Inferior parietal cortex (tissue), 1 donor: Measurements from ENCODE around the gene NR0B1.

Source experiments
- DNase-seq: peaks from one replicate; pipeline ENCODE4 v3.0.0-alpha.2; 2016; ENCODE audit errors: extremely low spot score

Gene NR0B1, protein sequence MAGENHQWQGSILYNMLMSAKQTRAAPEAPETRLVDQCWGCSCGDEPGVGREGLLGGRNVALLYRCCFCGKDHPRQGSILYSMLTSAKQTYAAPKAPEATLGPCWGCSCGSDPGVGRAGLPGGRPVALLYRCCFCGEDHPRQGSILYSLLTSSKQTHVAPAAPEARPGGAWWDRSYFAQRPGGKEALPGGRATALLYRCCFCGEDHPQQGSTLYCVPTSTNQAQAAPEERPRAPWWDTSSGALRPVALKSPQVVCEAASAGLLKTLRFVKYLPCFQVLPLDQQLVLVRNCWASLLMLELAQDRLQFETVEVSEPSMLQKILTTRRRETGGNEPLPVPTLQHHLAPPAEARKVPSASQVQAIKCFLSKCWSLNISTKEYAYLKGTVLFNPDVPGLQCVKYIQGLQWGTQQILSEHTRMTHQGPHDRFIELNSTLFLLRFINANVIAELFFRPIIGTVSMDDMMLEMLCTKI

DNA sequence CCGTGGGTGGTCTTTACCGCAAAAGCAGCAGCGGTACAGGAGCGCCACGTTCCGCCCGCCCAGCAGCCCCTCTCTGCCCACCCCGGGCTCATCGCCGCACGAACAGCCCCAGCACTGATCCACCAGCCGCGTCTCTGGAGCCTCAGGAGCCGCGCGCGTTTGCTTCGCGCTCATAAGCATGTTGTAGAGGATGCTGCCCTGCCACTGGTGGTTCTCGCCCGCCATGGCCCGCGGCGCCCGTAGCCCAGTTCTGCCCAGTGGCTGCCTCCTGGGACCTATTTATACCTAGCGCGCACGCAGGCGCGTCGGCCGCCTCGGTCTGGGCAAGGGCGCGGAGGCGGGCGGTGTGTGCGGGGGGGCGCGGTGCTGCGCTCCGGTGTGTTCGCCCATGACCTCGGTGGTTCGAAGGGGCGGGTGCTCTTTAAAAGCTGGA is at the start of gene NR0B1:
NR0B1 (minus strand) TSS at position 252 of the 433 bp plus-strand sequence; CDS start at position 225, 27 bp downstream.
- no peak for DNase-seq

DNA sequence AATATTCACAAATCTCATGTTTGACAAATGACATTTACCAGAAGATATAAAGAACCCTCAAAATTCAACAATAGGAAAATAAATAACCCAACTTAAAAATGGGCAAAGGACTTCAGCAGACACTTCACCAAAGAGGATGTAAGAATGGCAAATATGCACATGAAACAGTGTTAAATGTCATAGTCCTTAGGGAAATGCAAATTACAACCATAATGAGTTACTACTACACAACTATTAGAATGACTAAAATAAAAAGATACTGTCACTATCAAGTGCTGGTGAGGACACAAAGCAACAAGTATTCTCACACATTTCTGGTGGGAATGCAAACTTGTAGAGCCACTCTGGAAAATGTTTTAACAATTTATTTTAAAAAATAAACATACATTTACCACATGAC is 40.8 kb upstream of the NR0B1 start:
- no peak for DNase-seq

DNA sequence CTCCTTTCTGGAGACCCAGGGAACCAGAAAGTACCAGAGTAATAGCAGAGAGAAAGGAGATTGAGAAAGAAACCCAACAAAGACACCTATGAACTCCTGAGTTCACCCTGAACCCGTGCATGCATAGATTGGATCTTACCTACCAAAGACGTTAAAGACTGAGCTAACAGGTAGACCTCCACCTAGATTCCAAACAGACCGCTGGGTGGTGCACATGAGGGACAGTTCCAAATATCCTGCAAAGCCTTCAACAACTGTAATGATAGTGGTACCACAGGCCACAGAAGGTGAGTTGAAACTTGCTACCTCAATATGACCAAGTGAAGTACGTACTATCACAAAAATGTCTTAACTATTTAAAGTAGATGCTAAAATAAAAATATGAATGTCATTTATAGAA is 34.0 kb upstream of the NR0B1 start:
- DNase-seq = no peak

DNA sequence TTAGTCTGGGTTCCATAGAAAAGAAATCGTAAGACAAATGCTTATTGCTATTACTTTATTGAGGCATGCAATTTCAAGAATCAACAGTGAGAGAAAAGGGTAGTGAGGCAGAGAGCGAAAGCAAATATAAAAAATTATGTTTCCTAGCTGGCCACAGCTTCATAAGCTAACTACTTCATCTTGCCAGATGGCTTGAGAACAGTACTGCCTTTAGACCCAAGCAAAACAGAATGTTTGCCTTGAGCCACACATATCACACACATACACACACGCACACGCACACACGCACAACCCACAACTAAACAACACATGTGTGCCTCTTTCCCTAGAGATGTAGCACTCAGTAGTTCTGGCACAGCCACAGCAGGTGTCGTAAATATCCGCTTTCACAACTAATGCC is 31.6 kb upstream of the NR0B1 start:
- DNase-seq = no peak

DNA sequence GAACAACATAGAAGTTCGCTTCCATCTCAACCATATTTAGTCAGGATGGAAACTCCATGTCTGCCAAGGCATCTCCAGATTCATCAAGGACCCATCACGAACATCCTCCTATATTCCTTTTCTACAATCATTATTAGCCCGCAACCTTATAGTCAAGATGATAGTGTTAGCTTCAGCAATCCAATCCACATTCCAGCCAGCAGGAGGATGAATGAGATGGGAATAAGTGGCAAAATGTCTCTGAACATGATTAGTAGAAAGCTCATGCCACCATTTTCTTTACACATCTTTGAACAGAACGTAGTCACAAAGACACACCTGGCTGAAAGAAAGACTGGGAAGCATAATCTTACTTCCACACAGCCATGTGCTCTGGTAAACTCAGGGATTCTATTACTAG is 18.6 kb upstream of the NR0B1 start:
- no peak for DNase-seq

DNA sequence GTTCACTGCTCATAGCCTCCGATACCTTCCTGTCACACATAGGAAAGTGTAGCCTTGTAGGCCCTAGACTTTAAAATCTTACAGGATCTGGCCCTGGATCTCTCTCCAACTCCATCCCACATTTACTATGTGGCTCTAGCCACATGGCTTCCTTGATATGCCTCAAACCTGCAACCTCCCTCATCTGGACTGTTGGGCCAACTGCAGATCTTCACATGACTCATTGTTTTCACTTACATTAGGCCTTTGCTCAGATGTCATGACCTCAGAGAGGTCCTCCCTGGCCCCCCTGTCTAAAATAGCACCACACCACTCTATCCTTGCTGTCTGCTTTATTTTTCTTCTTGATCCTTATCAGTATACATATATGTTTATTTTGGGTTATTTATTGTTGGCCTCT is 8.1 kb upstream of the NR0B1 start:
- no peak for DNase-seq

DNA sequence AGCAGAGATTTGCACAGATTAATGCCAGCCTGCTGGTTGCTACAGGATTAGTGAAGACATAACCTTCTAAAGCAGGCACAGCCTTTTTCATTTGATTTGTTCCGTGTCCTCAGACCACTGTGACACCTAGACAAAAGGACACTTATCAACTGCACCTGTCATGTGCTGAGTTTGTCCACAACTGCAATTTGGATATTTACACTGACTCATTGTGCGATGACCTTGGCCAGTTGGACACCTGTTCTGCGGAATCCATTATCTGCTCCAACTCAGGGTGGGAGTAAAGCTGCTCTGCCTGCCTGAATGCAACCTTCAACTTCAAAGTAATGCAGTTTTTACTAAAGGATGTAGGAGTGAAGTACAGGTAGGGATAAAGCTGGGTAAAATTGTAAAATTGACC is 4.1 kb upstream of the NR0B1 start:
- no peak for DNase-seq

DNA sequence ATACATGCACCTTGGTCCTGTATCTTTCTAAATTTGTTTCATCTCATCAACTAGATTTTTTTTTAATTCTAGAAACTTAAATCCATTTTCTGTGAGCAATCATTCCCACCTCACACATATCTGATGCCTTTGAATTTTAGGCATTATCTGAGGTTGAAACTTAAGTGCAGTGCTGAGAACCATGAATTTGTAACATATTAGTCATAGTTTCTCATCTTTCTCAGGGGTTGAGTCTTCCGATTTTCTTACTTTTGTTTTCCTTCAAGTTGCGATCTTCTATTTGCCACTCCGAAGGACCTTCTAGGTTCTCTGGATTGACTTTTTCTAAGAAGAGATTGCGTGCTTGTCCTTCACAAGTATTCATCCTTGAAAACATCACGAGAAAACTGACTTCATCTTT is 3.7 kb upstream of the NR0B1 start:
- DNase-seq = no peak

DNA sequence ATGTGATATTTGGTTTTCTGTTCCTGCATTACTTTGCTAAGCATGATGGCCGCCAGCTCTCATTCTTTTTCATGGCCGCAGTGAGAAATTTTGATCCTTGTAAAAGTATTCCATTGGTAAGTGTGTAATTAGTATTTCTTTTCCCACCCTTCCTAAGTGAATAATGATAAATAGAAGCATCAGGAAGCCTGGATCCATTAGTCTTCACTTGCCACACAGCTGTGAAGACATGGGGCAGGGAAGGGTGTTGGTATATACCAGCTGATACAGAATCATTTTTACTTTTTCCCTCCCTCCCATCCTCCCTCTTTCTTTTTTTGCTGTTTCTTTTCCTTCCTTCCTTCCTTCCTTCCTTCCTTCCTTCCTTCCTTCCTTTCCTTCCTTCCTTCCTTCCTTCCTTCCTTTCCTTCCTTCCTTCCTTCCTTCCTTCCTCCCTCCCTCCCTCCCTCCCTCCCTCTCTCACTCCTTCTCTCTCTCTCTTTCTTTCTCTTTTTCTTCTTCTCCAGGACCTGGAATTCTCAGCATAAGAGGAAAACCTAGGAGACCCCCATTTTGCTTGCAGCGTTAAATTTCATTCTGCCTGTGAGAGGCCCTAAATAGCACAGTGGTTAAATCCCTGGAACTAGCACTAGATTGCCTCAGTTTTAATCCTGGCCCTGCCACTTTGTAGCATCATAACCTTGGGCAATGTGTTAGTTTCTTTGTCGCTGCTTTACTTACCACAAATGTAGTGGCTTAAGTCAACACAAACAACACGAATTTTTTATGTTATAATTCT is 1.4 kb upstream of the NR0B1 start:
- no peak for DNase-seq

DNA sequence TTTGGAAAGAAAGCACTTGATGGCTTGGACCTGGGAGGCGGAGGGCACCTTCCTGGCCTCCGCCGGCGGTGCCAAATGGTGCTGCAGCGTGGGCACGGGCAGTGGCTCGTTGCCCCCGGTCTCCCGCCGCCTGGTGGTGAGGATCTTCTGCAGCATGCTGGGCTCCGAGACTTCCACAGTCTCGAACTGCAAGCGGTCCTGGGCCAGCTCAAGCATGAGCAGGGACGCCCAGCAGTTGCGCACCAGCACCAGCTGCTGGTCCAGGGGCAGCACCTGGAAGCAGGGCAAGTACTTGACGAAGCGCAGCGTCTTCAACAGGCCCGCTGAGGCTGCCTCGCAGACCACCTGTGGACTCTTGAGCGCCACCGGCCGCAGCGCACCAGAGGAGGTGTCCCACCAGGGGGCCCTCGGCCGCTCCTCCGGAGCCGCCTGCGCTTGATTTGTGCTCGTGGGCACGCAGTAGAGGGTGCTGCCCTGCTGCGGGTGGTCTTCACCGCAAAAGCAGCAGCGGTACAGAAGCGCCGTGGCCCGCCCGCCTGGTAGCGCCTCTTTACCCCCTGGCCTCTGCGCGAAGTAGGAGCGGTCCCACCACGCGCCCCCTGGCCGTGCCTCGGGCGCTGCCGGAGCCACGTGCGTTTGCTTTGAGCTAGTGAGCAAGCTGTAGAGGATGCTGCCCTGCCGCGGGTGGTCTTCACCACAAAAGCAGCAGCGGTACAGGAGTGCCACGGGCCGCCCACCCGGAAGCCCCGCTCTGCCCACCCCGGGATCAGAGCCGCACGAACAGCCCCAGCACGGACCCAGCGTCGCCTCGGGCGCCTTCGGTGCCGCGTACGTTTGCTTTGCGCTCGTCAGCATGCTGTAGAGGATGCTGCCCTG is 689 bp downstream of the NR0B1 start:
- DNase-seq = no peak

DNA sequence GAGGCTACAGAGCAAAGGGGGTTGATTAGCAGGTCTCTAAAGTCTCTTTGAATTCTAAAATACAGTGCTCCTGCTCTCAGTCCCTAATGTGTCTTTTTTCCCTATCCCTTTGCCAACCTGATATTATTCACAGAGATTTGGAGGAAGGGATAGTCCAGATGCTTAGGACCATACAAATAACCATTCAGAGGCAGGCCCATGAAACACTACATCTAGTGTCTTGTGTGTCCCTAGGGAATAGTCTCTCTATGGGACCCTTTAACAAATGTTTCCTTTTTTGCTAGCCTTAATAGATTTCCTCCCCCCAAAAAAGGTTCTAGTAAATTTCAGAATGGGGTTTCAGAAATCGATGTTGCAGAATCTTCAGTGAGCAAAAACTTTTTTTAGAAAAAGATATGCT is 1.7 kb downstream of the NR0B1 start:
- DNase-seq = no peak

DNA sequence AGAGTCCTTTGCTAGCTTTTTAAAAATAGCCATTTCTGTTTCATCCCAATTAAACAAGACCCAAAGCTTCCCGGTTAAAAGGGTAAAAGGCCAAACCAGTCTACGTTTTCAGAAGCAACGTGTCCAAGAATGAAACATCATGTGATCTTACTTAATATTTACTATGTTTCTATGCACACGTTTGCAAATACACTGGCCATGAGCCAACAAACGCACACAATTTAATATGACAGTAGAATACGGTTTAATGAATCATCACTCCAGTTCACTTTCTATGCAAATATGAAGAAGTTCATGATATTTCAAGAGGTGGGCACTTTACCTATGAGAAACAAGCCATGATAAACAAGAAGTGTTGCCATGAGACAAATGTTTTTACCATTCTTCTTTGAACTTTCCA is 4.3 kb downstream of the NR0B1 start:
- no peak for DNase-seq

DNA sequence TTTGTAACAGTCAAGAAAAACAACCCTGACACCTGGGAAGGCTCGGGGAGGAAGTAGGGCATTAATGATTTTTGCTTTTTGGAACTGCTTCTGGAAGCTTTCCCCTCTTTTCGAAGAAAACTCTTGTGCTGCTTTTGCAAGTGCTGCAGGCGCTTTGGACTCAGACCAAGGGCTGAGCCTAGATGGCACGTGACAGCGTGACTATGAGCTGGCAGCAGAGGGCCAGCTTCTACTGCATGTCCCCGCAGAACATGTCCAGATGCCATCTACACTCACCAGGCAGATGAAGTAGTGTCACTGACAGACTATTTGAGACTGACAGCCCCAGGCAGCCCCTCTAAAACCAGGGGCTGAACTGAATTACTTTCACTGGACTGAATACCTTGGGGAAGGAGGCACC is 6.2 kb downstream of the NR0B1 start:
- no peak for DNase-seq

DNA sequence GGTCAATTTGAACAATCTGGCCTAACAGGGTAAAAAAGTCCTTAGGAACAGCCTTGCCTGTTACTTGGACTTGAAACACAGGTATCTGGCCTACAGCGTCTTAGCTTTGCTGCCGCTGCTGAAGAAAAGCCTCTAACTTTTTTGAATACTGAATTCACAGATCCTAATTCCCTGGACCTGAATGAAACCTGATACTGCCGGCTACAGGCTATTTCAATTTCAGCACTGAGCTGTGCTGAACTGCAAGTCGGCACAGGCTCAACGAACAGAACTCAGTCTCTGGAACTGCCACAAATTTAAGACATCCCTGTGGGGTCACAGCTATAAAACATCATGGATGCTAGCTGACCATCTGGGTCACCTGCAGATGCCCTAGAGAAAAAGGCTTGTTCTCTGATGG is 7.2 kb downstream of the NR0B1 start:
- no peak for DNase-seq

DNA sequence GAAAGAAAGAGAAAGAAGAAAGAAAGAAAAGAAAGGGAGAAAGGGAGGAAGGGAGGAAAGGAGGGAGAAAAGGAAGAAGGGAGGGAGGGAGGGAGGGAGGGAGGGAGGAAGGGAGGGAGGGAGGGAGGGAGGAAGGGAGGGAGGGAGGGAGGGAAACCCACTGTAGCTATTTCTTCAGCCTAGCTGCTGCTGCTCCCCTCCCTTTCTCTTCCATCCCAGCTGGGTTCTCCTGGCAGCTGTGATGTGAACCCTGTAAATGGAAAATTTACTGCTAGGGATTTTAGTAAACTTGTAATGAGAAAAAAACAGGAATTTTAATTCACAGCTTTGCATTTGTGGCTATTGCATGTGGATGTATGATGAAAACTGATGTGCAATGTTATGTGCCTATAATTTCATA is 8.0 kb downstream of the NR0B1 start:
- no peak for DNase-seq

DNA sequence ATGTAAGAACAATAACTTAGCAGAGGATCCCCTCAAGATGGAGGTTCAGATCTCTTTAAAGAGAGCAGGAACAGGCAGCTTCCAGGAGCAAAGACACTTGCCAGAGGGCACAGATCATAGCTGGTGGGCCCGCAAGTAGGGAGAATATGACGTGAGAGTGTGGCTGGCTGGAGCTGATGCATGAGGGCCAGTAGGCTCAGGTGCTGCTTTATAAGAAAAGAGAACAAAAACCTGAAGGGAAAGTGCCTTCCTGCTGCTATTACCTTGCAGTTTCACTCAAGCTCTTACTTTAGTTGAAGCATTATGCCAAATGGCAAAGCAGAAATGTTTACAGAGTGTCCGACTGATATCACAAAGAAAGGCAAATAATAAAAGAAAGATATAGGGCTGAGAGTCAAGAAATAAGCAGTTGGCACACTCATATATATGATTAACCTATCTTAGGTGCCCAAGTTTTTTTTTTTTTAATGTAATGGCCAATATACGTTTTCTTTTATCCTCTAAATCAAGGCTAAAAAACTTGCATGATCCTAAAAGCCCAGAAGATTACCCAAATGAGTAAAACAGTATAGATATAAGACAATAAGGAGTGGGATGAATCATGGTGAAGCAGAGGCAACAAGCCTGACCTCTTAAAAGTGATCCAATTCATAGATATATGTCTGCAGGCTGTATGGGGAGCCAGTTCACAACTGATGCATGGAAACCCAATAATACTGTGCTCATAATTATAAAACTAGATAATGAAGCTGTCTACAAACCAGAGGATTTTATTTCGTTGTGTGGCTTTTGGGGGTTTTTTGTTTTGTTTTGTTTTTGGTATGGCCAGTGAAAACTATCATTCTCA is 12.6 kb downstream of the NR0B1 start:
- no peak for DNase-seq

DNA sequence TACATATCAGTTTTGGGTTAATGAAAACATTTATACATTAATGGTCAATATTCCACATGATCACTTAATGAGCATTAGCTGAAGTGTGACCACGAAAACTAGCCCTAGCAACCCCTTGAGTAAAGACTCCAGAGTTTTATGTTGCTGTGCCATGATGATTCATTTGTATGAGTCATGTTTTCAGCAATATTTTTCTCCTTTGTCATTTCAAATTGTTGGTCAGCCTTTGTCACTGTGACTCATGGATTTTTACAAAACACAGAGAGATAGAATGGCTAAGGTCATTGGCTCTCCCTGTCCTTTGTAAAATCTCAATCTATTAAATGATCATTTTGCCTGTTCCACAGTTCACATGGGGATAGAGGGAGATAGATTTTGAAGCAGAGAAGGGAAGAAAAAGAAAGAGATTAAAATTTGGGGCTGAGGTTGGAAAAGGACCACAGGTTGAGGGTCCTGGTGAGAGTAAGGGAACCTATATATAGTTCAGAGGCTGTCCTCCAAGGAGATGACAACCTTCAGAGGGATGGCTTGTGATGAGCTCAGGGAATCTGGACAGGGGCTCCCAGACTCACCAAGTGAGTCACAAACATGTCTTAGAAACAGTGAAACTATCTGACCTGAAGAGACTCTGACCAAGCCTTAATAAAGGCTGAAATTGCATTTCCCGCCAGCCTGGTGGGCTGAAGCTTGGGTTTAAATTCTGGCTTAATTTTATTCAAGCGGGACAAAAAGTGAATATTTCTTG is 25.6 kb downstream of the NR0B1 start:
- no peak for DNase-seq

DNA sequence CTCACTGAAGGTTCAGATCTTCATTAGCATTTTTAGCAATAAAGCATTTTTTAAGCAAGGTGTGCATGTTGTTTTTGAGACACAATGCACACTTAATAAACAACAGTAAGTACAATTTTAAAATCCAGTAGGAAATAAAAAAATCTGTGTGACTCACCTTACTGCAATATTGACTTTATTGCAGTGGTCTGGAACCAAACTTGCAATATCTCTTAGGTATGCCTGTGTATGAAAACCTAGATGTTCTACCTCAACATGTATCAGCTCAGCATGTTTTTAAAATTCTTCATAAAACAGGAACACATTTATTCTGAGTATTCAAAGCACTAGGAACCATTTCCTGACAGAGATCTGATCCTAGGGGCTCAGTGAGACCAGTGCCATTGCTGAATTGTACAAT is 26.7 kb downstream of the NR0B1 start:
- DNase-seq = no peak

DNA sequence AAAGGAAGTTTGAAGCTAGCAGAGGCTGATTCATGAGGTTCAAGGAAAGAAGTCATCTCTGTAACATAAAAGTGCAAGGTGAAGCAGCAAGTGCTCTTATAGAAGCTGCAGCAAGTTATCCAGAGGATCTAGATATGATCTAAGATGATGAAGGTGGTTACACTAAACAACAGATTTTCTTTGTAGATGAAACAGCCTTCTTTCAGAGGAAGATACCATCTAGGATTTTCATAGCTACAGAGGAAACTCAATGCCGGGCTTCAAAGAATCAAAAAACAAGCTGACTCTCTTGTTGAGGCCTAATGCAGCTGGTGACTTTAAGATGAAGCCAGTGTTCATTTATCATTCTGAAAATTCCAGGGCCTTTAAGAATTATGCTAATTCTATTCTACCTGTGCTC is 28.8 kb downstream of the NR0B1 start:
- DNase-seq = no peak

DNA sequence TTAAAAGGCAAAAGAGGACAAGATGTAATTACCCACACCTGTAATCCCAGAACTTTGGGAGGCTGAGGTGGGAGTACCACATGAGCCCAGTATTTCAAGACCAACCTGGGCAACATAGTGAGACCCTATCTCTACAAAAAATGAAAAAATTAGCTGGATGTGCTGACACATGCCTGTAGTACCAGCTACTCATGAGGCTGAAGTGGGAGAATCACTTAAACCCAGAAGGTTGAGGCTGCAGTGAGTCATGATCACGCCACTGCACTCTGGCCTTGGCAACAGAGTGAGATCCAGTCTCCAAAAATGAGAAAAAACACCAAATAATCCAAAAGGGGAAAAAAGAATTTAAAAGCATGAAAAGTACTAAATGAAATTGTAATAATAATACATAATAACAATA is 30.8 kb downstream of the NR0B1 start:
- no peak for DNase-seq
